ENCODE results near the gene DTNB. TPM values are rescaled to one million over a fixed set of nuclear protein-coding genes. Genes with fewer than 3 reads are reported as not detected.

DTNB gene
- total and polyA plus RNA-seq, 10 of the 15 experiments (the other 5 are each of a cell fraction or from before 2014, with no cell fraction given), result 4.5 to 30.6 (median 11.9) TPM

DNA sequence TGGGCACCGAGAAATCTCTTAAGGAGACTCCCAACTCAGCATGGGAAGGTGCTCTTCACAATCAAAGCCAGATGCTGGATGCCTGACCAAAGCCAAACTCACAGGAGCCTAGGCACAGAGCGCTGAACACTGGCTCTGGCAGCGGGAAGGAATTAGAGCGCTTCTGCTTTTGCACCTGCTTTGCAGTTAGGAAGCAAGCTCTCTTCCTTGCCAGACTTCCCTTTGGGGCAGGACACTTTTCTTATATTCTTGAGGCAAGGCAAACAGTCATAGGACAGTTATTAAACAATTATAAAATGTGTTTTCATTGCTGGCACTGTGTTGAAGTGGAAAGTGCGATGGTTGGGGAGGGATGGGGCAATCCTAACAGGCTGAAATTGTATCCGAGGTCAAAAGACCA is 252.1 kb downstream of the DTNB start:
- peak overlapping the region; percentile 72 for H3K9ac ChIP-seq (ENCODE audit: control insufficient read depth, insufficient read depth, low read length)
- no peaks in the 10 kb centered on the region for H3K27me3 ChIP-seq (replicated peaks in 1 of 2; ENCODE audit: control insufficient read depth in 2 of 2, insufficient read depth in 2 of 2, low read length in 1 of 2)
- peak overlapping the region; percentile 98 for H3K27ac ChIP-seq (ENCODE audit: control insufficient read depth, insufficient read depth)
- peaks cover 48% of the 10 kb centered on the region for H3K79me2 ChIP-seq (ENCODE audit: control insufficient read depth, insufficient read depth, low read length)
- FAIRE-seq (no peak), ATAC-seq (no peak), DNase-seq (ENCODE audit: low read depth, low spot score) (no peak)
- no peak overlapping the region for H2AFZ ChIP-seq (ENCODE audit: control insufficient read depth, low read depth, low read length)
- peak overlapping the region; percentile 73 for H3K4me2 ChIP-seq (ENCODE audit: control insufficient read depth, insufficient read depth)
- TF ChIP-seq POLR2AphosphoS2 (IDR thresholded peaks at IDR 0.05; ENCODE audit: low read depth, low read length) (no peak), PAX5 (IDR thresholded peaks at IDR 0.05; ENCODE audit: borderline replicate concordance, low read depth, low read length) (no peak), SMAD5 (IDR thresholded peaks at IDR 0.05; ENCODE audit: low read depth) (no peak; the same call in 1 of the 2 replicates), EED (IDR thresholded peaks at IDR 0.05; ENCODE audit: low read depth) (0 out of 2 replicates have a peak, but pooled peaks have one; percentile 0), ASH2L (IDR thresholded peaks at IDR 0.05; ENCODE audit: borderline replicate concordance, low read depth) (no peak), SPI1 (IDR thresholded peaks at IDR 0.05; ENCODE audit: borderline replicate concordance, insufficient read depth, low read depth, low read length) (peak; percentile 45; the same call in 1 of the 2 replicates), PAX8 (IDR thresholded peaks at IDR 0.05) (no peak), MTA3 (IDR thresholded peaks at IDR 0.05; ENCODE audit: borderline replicate concordance, low read length) (peak; percentile 21; the same call in 1 of the 2 replicates), ZNF622 (IDR thresholded peaks at IDR 0.05) (no peak)
- TF ChIP-seq, protein P1, sequence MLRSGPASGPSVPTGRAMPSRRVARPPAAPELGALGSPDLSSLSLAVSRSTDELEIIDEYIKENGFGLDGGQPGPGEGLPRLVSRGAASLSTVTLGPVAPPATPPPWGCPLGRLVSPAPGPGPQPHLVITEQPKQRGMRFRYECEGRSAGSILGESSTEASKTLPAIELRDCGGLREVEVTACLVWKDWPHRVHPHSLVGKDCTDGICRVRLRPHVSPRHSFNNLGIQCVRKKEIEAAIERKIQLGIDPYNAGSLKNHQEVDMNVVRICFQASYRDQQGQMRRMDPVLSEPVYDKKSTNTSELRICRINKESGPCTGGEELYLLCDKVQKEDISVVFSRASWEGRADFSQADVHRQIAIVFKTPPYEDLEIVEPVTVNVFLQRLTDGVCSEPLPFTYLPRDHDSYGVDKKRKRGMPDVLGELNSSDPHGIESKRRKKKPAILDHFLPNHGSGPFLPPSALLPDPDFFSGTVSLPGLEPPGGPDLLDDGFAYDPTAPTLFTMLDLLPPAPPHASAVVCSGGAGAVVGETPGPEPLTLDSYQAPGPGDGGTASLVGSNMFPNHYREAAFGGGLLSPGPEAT (IDR thresholded peaks at IDR 0.05; ENCODE audit: low read depth), result no peak
- TF ChIP-seq, protein P2, sequence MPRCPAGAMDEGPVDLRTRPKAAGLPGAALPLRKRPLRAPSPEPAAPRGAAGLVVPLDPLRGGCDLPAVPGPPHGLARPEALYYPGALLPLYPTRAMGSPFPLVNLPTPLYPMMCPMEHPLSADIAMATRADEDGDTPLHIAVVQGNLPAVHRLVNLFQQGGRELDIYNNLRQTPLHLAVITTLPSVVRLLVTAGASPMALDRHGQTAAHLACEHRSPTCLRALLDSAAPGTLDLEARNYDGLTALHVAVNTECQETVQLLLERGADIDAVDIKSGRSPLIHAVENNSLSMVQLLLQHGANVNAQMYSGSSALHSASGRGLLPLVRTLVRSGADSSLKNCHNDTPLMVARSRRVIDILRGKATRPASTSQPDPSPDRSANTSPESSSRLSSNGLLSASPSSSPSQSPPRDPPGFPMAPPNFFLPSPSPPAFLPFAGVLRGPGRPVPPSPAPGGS (IDR thresholded peaks at IDR 0.05; ENCODE audit: borderline replicate concordance, insufficient read depth, low read depth, low read length, poor library complexity, severe bottlenecking), result no peak
- intact Hi-C loops (cut with micrococcal nuclease; ENCODE audit: unreplicated experiment) (loop anchor here (2.0 to 5.0 kb wide), 3 partner anchors 76 to 144 kb away; no protein-coding TSS in a partner anchor), in situ Hi-C loops (cut with MboI) (no loop called here)
- H3K4me1 ChIP-seq (ENCODE audit: control insufficient read depth, insufficient read depth, low read length), result peaks cover 35% of the 10 kb centered on the region
- BruUV-seq (replicated peaks), result TSS peak; percentile 88
- ChIA-PET POLR2A (interaction anchor here (0.8 to 7.4 kb wide), 9 partner anchors 16 to 140 kb away, joined by 3 to 192 read pairs (median 6); no protein-coding TSS in a partner anchor), CTCF (interaction anchor here (0.6 to 7.4 kb wide), 8 partner anchors 9 to 145 kb away, joined by 3 to 105 read pairs (median 6); no protein-coding TSS in a partner anchor), SMC1A (ENCODE audit: uncharacterized antibody, unreplicated experiment) (interaction anchor here (0.6 to 7.5 kb wide), 13 partner anchors 9 to 136 kb away, joined by 3 to 245 read pairs (median 6); no protein-coding TSS in a partner anchor), RAD21 (ENCODE audit: unreplicated experiment) (interaction anchor here (0.8 to 7.4 kb wide), 15 partner anchors 11 to 148 kb away, joined by 3 to 189 read pairs (median 8); no protein-coding TSS in a partner anchor)
- H3K36me3 ChIP-seq (ENCODE audit: control insufficient read depth in 2 of 2, insufficient read depth in 2 of 2, low read length in 1 of 2), result peaks cover 0 to 2% of the 10 kb centered on the region in 2 experiments; a peak in 1 of 4 replicates
- no peaks in the 10 kb centered on the region for H3K9me3 ChIP-seq (replicated peaks; ENCODE audit: control insufficient read depth, insufficient read depth, low read length)
- 2% methylated on average over 6 of the region's 6 CpGs for WGBS (ENCODE audit: insufficient coverage, insufficient replicate concordance, low lambda C conversion rate, missing lambda C conversion rate)
- peak overlapping the region; percentile 75 for H3K4me3 ChIP-seq
- no peaks in the 10 kb centered on the region for H4K20me1 ChIP-seq (ENCODE audit: control insufficient read depth, insufficient read depth)

Data from GM12878 (cell line).